SU-DHL-6 (cell line): ENCODE measurements around the gene MARK3.

ENCODE experiments used
- CTCF ChIP-seq: fragments of 200-600 bp; sonication (generic); IDR thresholded peaks from one replicate; pipeline ENCODE4 v1.5.1; 2017; ENCODE audit warnings: antibody characterized with exemption, mild to moderate bottlenecking, low read length, moderate library complexity; ENCODE audit not compliant: insufficient read depth, poor library complexity, severe bottlenecking
- EZH2phosphoT487 ChIP-seq: fragments of 200-600 bp; sonication (generic), shearing (Covaris generic); conservative IDR thresholded peaks from 2 replicates; pipeline ENCODE4 v1.6.1; 2018; ENCODE audit warnings: mild to moderate bottlenecking, antibody characterized with exemption, low read length, moderate library complexity, mixed read lengths

DNA sequence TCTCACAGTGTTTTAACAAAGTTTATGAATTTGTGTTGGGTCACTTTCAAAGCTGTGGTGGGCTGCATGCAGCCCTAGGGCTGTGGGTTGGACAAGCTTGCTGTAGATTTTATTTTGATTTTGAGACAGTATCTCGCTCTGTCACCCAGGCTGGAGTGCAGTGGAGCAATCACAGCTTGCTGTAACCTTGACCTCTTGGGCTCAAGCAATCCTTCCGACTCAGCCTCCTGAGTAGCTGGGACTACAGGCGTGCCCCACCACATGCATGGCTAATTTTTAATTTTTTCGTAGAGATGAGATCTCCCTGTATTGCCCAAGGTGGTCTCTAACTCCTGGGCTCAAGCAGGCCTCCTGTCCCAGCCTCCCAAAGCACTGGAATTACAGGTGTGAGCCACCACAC lies 5.4 kb downstream of the MARK3 start:
- TF ChIP-seq CTCF (no peak), EZH2phosphoT487 (no peak)
